Eye (tissue), 1 donor: ENCODE measurements around the gene IL36B.
"Not testable (repeated sequence)": the region's sequence is repeated elsewhere in the genome, so short reads cannot be mapped to it uniquely, and the experiment has no call there.

Experiments
- DNase-seq: peaks from one replicate; pipeline ENCODE4 v3.0.0-alpha.2; 2015

The IL36B gene

DNA sequence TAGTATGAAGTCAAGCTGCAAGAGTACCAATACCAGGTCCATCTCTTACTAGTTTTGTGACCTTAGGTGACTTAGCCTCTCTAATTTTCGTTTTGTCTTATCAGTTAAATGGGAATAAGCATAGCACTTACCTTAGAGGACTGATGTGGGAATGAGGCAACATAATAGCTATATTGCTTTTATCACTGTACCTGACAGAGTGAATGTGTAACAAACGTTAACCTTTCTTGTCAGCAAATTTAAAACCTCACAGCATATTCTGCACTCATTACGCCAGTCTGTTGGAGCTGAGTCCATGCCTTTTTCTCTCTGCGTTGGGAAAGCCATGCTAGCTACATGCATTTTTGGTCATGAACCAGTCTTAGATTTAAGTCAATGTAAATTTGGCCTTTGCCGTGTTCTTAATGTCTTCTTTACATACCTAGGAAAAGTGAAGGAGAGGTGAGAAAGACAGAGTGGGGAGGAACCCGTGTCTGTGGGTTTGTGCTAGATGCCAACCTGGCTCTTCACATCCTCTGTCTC lies at the start of gene IL36B:
IL36B (minus strand) TSS at position 472 of the 522 bp plus-strand sequence.
- no peak for DNase-seq

DNA sequence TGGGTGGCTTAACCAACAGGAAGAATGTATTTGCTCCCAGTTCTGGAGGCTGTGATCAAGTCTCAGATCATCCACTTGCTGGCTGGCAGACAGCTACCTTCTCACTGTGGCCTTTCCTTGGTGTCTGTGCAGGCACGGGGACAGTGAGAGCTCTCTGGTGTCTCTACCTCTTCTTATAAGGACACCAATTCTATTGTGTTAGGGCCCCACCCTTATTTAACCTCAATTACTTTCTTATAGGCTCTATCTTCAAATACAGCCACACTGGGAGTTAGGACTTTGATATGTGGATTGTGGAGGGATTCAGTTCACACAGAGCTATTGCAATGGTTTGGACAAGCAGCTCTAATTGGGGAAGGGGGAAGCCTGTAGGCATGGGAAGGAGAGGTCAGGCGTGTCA lies 49.5 kb upstream of the IL36B start:
- no peak for DNase-seq

DNA sequence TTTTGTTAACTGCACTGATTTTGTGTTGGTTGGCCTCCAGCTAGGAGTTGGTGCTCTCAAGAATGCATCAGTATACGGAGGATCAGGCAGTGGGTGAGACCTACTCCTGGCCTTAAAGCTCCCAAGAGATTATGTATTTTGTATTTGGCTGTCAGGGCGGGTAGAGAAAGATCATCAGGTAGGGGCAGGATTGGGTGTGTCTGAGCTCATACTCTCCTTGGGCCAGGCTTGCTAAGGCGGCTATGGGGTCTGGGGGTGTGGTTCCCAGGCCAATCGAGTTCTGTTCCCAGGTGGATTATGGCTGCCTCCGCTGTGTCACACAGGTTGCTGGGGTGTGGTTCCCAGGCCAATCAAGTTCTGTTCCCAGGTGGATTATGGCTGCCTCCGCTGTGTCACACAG lies 45.9 kb upstream of the IL36B start:
- DNase-seq = no peak

DNA sequence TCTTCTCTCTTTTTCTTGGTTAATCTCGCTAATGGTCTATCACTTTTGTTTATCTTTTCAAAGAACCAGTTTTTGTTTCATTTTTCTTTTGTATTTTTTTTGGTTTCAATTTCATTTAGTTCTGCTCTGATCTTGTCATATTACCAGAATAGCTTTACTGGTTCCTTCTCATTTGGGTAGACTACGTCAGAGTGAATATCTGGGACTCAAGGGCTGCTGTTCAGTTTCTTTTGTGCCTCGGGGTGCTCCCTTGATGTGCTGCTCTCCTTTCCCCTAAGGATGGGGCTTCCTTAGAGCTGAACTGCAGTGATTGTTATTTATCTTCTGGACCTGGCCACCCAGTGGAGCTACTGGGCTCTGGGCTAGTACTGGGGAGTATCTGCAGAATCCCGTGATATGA lies 45.4 kb upstream of the IL36B start:
- DNase-seq = no peak

DNA sequence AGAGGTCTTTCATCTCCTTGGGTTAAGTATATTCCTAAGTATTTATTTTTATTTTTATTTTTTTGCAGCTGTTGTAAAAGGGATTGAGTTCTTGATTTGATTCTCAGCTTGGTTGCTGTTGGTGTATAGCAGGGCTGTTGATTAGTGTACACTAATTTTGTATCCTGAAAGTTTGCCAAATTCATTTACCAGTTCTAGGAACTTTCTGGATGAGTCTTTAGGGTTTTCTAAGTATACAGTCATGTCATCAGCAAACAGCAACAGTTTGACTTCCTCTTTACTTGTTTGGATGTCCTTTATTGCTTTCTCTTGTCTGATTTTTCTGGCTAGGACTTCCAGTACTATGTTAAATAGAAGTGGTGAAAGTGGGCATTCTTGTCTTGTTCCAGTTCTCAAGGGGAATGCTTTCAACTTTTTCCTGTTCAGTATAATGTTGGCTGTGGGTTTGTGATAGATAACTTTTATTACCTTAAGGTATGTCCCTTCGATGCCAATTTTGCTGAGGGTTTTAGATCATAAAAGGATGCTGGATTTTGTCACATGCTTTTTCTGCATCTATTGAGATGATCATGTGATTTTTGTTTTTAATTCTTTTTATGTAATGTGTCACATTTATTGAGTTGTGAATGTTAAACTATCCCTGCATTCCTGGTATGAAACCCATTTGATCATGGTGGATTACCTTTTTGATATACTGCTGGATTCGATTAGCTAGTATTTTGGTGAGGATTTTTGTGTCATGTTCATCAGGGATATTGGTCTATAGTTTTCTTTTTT lies 44.4 kb upstream of the IL36B start:
- not testable (repeated sequence) for DNase-seq

DNA sequence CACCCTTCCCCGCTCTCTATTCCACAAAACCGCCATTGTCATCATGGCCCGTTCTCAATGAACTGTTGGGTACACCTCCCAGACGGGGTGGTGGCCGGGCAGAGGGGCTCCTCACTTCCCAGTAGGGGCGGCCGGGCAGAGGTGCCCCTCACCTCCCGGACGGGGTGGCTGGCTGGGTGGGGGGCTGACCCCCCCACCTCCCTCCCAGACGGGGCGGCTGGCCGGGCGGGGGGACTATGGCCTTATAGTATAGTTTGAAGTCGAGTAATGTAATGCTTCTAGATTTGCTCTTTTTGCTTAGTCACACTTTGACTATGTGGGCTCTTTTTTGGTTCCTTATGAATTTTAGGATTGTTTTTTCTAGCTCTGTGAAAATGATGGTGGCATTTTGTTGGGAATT lies 43.6 kb upstream of the IL36B start:
- not testable (repeated sequence) for DNase-seq

DNA sequence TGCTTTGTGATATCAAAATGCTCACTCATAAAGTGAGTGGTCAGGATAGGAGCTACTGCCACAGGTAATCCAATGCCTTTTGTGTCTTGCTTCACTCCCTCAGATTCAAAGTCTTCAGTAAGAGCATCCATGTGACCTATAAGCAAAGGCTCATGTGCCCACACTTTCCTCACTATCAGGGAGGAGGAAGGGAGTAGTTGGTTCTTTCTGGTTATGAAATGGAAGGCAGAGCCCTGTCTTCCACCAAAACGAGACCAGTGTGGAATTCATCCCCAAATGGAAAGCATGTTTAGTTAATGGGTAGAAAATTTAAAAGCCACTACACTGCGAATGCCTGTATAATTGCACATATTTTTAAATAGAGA lies 40.9 kb upstream of the IL36B start:
- DNase-seq = no peak

DNA sequence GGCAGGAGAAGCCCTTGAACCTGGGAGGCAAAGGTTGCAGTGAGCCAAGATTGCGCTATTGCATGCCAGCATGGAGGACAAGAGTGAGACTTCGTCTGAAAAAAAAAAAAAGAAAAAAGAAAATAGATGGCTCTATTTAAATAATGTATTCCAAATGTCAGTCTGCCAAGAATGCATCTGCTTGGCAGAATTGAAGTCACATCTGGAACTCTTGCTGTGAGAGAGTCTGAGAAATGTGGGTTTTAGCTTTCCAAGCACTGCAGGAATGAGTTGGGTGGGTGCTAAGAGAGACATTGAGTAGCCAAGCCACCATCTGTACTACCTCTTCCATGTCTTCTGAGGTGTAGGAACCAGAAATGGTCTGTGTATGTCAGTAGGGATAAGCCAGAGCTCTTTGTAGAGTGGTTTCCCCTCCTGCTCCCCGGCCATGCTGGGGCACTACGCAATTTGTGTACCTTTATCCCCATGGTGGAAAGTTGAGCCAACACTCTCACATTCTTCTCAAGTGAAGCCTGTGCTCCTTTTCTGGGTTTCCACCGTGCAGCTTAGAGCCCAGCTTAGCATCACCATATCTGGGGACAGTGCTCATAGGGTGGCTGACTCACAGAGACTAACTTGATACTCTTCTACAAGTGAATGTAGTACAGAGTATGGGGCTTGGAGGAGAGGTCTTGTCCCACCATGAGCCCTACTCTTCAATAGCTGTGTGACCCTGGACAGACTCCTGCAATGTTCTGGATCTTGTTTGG lies 40.4 kb upstream of the IL36B start:
- DNase-seq = no peak

DNA sequence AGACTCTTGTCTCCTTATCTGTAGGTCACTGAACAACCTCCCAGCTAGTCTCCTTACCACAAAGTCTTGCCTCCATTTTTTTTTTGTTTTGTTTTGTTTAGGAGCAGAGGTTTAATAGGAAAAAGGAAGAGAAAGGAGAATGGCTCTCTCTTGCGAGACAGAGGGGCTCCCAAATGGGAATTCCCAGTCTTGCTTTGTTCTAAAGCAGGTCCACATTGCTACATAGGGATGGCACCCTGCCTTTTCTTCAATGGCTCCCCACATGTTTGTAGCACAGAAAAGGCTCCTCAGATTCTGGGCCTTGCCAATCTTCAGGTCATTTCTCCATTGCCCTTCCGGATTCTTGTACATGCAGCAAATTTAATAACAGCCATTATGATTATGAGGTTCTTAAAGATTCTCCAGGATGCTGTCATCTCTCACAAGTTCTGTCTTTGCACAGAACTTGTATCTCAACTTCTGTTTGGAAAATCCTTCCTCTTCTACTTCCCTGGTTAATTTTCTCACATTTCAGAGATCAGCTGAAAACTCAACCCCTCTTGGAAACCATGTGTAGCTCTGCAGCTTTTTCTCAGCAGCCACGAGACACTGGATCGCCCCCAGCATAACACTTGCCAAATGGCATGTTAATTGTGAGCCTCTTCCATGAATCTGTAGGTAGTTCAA lies 38.7 kb upstream of the IL36B start:
- DNase-seq = no peak

DNA sequence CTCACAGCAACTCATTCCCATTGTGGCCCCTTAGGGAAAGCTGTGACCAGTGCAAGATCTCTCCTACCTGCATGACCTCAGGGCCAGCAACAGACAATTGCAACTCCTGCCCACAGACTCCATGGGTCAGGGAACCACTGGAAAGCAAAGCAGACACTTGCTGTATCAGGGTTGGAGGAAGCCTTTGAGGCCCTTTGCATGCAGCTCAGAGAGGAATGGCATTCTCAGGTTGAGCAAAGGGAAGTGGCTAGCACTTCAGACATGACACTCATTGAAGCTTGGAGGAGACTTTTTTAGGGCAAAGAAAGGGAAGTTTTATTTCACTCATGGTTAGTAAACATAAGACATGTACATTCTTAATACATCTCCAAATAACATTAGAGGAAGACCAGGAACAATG lies 37.2 kb upstream of the IL36B start:
- no peak for DNase-seq

DNA sequence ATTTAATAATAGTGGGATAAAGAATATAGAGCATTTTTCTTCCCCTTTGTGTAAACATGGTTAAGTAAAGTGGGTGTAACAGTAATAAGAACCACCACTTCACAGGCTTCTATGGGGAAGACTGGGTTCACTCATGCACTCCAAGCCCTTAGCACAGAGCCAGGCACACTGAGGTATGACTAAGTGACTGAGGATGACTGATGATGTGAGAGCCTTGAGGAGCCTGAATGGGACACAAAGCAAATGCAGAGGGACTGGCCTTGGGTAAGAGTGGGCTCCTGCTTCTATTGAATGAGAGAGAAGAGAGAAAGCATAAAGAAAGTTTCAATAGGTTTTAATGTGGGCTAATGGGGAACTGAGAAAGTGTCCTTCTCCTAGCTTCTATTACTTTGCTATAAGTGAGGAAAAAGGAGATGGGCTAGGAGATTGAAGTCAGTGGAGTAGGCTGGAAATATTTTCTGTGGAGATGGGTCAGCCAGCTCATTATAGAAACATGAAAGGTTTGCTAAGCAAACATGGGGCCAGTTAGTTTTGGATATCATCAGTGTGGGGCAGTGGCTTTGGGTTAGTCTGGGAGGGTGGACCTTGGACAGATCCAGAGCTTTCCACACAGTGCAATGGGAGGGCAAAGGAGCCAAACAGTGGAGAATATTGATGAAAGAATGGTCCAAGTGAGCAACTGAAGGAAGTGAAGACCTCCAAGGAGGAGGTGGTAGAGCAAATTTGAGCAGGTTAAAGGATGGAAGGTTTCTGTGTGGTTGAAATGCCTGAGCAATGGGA lies 35.7 kb upstream of the IL36B start:
- DNase-seq = no peak

DNA sequence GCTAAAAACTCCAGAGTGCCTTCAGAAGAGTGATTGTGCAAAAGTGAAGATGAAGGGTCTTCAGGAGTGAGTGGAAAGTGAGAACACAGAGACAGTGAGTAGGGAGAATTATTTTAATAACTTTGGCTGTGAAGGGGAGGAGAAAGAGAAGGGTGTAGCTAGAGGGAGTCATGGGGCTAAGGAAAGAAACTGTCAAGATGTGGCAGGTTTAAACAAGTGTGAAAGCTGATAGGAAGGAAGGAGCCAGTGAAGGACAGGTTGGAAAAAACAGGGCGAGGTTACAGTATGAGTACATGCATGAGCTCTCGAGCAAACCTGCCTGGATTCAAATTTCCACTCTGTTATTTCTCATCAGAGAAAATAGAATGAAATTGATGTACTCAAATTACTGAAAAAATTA lies 32.9 kb upstream of the IL36B start:
- DNase-seq = no peak

DNA sequence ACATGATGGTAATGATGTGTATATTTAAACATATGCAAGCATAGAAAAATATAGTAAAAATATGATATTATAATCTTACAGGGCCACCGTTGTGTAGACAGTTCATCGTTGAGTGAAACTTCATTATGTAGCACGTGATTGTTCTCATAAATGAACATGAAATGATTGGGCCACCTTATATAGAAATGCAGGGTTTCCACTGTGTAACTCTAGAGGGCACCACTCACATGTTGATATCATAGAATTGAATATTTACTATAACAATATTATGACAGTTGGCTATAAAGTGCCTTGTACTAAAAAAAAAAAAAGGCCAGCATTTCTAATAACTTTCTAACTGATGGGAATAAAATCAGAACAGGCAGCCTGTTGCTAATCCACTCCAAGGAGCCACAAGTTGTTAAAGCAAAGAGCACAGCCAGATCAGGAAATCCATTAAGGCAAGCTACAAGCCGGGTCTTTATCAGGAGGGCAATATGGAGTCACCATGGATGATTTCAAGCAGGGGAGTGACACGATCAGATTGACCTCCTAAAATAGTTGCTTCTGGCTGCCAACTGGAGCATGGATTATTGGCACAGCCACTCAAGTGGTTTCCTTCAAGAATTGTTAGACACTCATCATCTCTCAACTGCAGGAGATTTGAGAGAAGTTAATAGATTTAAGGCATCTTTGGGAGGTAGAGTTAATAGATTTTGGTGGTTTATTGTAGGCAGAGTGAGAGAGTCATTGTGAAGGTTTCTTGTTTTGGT lies 31.8 kb upstream of the IL36B start:
- no peak for DNase-seq

DNA sequence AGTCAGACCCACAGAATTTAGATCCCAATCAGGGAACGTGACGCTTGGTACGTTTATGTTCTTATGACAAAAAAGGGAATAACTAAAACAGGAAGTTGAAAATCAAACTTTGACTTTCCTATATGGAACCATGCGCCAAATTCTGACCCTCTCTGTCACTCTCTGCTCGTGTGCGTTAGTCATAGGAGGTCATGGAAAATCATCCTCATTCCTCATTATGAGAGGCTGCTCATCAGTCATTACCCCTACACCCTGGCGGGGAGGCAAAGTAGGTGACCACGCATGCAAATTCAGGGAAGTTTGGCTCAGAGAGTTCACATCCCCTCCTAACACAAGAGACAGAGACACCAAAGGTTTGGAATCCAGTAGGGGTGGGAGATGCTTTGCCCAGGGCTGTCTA lies 30.6 kb upstream of the IL36B start:
- no peak for DNase-seq

DNA sequence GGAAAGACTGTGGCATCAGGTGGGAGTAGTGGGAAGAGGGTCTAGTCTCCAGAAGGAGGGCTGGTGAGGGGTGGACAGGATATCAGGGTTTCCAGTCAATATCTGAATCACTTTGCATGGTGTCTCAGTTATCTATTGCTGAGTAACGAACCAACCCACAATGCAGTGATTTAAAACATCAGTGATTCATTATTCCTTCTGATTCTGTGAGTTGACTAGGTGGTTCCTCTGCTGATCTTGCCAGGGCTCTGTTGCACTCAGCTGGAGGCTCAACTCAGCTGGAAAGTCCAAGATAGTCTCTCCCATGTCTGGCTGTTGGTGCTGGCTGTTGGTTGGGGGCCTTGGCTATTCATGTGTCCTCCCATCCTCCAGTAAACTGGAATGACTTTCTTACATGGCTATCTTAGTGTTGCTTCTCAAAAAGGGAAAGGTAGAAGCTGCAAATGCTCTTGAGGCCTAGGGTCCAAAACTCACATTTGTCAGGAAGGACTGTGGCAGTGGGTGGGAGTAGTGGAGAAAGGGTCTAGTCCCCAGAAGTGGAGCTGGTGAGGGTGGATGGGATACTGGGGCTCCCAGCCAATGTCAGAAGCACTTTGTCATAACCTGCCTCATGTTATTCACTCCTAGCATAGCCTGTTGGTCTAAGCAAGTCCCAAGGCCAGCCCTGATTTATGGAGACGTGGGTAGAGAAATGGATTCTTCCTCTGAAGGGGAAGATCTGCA lies 29.0 kb upstream of the IL36B start:
- DNase-seq = no peak

DNA sequence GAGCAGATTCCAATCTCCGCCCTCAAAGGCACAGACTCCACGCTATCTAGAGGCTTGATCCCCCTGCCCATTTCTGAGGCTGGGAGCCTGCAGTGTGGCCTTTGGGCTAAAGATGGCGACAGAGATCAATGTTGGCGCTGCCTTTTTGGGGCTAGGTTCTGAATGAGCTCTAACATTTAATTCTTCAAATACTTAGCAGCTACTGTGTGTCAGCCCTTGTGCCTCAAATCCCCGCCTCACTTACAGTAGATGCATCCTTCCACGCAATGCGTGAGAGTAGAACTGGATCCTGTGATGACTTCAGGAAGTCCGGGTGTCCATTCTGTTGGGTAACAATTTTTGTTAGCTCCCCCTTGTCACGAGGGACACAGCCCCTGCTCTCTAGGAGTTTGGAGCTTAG lies 27.5 kb upstream of the IL36B start:
- DNase-seq = peak; percentile 70

DNA sequence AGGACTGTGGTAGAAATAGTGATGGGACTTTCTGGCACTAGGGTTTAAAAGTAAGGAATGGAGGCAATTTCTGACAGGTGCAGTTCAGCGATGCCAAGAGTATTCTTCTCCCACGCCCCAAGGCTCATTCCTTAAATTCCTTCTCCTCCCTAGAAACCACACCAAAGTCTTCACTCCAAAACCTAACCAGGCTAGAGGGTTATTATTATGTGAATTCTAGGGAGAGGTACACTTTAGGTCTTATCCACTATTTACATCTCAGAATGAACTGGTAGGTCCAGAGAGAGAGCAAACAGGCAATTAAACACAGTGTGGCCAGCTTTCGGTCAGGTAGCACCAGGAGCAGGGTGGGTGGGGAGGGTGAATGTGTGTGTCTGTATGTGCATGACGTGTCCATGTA lies 26.5 kb upstream of the IL36B start:
- DNase-seq = peak; percentile 30

DNA sequence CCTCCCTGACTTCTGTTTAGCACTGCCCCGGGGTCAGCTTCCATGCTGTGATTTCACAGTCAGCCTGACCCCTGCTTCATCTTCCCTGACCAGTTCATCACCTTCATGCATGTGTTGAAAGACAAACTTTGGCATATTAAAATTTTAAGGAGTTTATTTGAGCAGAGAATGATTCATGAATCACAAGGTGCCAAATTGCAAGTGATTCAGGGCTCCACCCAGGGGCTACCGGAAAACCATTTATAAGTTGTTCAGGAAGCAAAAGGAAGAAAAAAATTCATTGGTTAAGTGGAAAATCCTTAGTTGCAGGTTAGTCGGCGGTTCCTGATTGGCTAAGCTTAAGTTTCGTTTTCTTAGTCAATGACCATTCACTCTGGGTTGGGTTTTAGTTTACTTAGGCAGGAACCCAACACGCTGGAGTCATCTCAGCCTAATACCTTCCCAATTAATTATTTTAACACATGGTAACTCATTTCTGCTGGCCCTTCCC lies 25.7 kb upstream of the IL36B start:
- DNase-seq = no peak

DNA sequence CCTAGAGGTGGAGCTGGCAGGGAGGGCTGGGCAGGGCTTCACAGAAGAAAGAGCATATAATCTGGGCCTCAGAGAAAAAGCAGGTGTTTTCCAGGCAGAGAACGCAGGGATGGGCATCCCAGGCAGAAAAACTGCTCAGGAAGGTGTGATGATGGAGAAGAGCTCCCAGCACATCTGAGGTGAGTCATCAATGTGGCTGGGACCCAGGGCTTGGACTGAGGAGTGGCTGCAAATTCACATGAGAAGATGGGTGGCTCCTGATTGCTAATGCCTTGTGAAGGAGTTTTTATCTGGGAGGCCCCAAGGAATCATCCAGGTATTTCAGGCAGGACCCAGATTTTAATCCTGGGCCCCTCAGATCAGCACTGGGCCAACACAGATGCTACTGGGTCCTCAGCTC lies 25.3 kb upstream of the IL36B start:
- DNase-seq = no peak

DNA sequence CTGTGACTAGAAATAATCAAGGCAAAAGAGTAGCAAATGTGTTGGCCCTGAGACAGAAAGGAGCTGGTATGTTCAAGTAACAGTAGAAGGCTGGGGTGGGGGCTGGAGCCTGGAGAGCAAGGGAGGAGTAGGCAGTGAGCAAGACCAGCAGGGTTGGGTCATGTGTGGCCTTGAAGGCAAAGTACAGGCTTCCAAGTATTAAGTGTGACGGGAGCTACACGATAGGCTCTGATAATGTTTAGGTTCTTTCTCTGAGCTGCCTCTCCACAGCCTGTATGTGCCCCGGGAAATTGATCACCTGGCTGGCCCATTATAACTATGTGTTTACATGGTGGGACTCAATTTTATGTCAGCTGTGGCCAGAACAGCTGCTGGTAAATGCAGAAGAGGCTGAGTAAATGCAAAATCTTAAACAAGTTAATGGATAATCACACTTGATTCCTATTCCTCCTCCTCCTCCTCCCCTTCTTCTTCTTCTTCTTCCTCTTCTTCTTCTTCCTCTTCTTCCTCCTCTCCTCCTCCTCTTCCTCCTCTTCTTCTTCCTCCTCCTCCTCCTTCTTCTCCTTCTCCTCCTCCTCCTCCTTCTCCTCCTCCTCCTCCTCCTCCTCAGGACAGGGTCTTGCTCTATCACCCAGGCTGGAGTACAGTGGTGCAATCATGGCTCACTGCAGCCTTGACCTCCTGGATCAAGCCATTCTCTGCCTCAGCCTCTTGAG lies 24.4 kb upstream of the IL36B start:
- no peak for DNase-seq

DNA sequence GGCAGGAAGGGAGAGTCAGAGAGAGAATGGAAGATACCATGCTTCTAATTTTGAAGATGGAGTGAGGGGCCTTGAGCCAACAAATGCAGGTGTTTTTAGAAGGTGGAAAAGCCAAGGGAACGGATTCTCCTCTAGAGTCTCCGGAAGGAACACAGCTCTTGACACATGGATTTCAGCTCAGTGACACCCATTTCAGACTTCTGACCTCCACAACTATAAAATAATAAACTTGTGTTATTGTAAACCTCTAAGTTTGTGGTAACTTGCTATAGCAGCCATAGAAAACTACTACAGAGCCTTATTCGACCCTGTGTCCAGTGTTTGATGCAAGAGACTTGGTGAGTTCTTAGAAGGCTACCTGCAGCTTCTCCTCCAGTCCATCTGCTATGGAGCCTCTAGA lies 22.9 kb upstream of the IL36B start:
- DNase-seq = no peak
